Right lobe of liver (tissue), 6 donors: ENCODE data around the gene ASCC3. TPM values are rescaled to one million over a fixed set of nuclear protein-coding genes. Genes with fewer than 3 reads are reported as not detected.
A peak's percentile ranks its signal among the peaks of the same experiment; 100 is the strongest.

Experiments used
- ATAC-seq, 4 donors: fragments of 200-7000 bp; cut with Tn5 transposase; one replicate each; pipeline ENCODE4 v1.9.1; 2020; ENCODE audit warnings: mild to moderate bottlenecking in 4 of 4, moderate library complexity in 4 of 4
- DNase-seq, 3 donors: peaks; one replicate each; pipeline ENCODE4 v3.0.0-alpha.2; 2020
- H3K27ac ChIP-seq, 3 donors: fragments of 200-600 bp; one replicate each; pipeline ENCODE4 v1.8.0; 2022
- H3K27me3 ChIP-seq, 2 donors: fragments of 200-600 bp; one replicate each; pipeline ENCODE4 v1.8.0; 2022
- H3K36me3 ChIP-seq, 4 donors: fragments of 200-600 bp; sonication (generic) in 1 of 4; one replicate each; pipeline versions ENCODE4 v1.5.1 to v1.8.0; 2017 to 2022; ENCODE audit warnings: control low read depth in 1 of 4
- H3K4me1 ChIP-seq, 4 donors: fragments of 200-600 bp; sonication (generic) in 1 of 4; one replicate each; pipeline versions ENCODE4 v1.5.1 to v1.8.0; 2017 to 2022; ENCODE audit warnings: control low read depth in 1 of 4
- H3K4me3 ChIP-seq, 3 donors: fragments of 200-600 bp; one replicate each; pipeline ENCODE4 v1.8.0; 2022
- H3K9me3 ChIP-seq, 4 donors: fragments of 200-600 bp; sonication (generic) in 1 of 4; one replicate each; pipeline versions ENCODE4 v1.5.1 to v1.8.0; 2017 to 2022; ENCODE audit warnings: control low read depth in 1 of 4
- CTCF ChIP-seq, 4 donors: fragments of 200-600 bp in 3 of 4; fragments of 450-650 bp in 1 of 4; IDR thresholded peaks; one replicate each; pipeline versions ENCODE4 v1.5.1 to v1.8.0; 2016 to 2022; ENCODE audit warnings: antibody characterized with exemption in 4 of 4, mild to moderate bottlenecking in 2 of 4
- POLR2A ChIP-seq: fragments of 450-650 bp; IDR thresholded peaks from one replicate; pipeline ENCODE4 v1.6.1; 2017; ENCODE audit warnings: antibody characterized with exemption, mild to moderate bottlenecking
- WGBS: methylation state at CpG from one replicate; pipeline ENCODE4 v1.1.6; 2018; ENCODE audit warnings: low coverage, low lambda C conversion rate; ENCODE audit not compliant: insufficient coverage; ENCODE audit errors: missing lambda C conversion rate; 5-methylcytosine and 5-hydroxymethylcytosine counted together
- intact Hi-C, 2 donors: fragments of 100-400 bp; cut with DNase I; formaldehyde crosslinking; loops; one replicate each; pipeline versions ENCODE4 v1.11.2 to v1.14.1; 2022
- total RNA-seq, 6 experiments: library from RNA; depleted of rRNA in 2 of 6; stranded (reverse); fragments of >200 nt in 2 of 6; fragmentation: NEBNext Ultra II Directional in 3 of 6; extraction: Animal tissue kit (Norgen Biotek cat#: 25700) in 3 of 6; gene quantifications; one replicate each; pipeline versions ENCODE4 v1.1.0 to v1.2.4, GENCODE V29; 2016 to 2023
- donor health status: DM: no; HTN: yes; CAD: no.
- donor health status: DM: no; HTN: no; CAD: no.
- donor health status: DM: no; HTN: no; CAD: no.
- donor health status: DM: no; HTN: yes; CAD: no.
- donor health status: DM: no; HTN: yes; CAD: no.

The ASCC3 gene
- total RNA-seq, 6 experiments from 2014 or later = 17.0 to 28.2 (median 24.9) TPM

GRCh38 chr6:100691972-100692371 is 189.2 kb downstream of the ASCC3 start:
- Histone ChIP-seq H3K36me3 (no peaks in the 10 kb centered on the region), H3K9me3 (no peaks in the 10 kb centered on the region), H3K27ac (no peak overlapping the region), H3K4me3 (no peak overlapping the region), H3K27me3 (no peaks in the 10 kb centered on the region), H3K4me1 (no peaks in the 10 kb centered on the region)
- TF ChIP-seq POLR2A = no peak
- no peak for TF ChIP-seq CTCF (IDR thresholded peaks at IDR 0.05)
- intact Hi-C loops = no loop called here
- WGBS = 67% methylated on average over 2 of the region's 2 CpGs
- ATAC-seq (no peak), DNase-seq (no peak)

- no peak for ATAC-seq
- Histone ChIP-seq H3K36me3 (peaks cover 0 to 3% (median 0%) of the 10 kb centered on the region in 4 donors), H3K27me3 (no peaks in the 10 kb centered on the region), H3K27ac (no peak overlapping the region), H3K4me1 (no peaks in the 10 kb centered on the region), H3K4me3 (no peak overlapping the region), H3K9me3 (no peaks in the 10 kb centered on the region)
- no peak for DNase-seq
- no peak for TF ChIP-seq CTCF (IDR thresholded peaks at IDR 0.05)
- no peak for TF ChIP-seq POLR2A
- intact Hi-C loops = no loop called here
Observed at GRCh38 chr6:100686216-100686615, 194.9 kb downstream of the ASCC3 start.

GRCh38 chr6:100685747-100686146 is 195.4 kb downstream of the ASCC3 start:
- TF ChIP-seq CTCF (IDR thresholded peaks at IDR 0.05) = no peak
- TF ChIP-seq POLR2A = no peak
- H3K4me3 ChIP-seq = no peak overlapping the region
- H3K9me3 ChIP-seq = no peaks in the 10 kb centered on the region
- DNase-seq (no peak), ATAC-seq (no peak)
- no peaks in the 10 kb centered on the region for H3K27me3 ChIP-seq
- peaks cover 0 to 3% (median 0%) of the 10 kb centered on the region in 4 donors for H3K36me3 ChIP-seq
- no peaks in the 10 kb centered on the region for H3K4me1 ChIP-seq
- 81% methylated on average over 2 of the region's 2 CpGs for WGBS
- no peak overlapping the region for H3K27ac ChIP-seq
- intact Hi-C loops = no loop called here

- no peak for DNase-seq
- H3K36me3 ChIP-seq = no peaks in the 10 kb centered on the region
- H3K27ac ChIP-seq = no peak overlapping the region
- intact Hi-C loops = no loop called here
- H3K4me1 ChIP-seq = no peaks in the 10 kb centered on the region
- TF ChIP-seq POLR2A (no peak), CTCF (IDR thresholded peaks at IDR 0.05) (no peak)
- WGBS = 78% methylated on average over 1 of the region's 1 CpG
- ATAC-seq = peak in 1 of 4 donors; percentile 19
- no peaks in the 10 kb centered on the region for H3K27me3 ChIP-seq
- H3K4me3 ChIP-seq = no peak overlapping the region
- H3K9me3 ChIP-seq = no peaks in the 10 kb centered on the region
Observed at GRCh38 chr6:100680163-100680562, 201.0 kb downstream of the ASCC3 start.

- Histone ChIP-seq H3K4me3 (no peak overlapping the region), H3K27ac (no peak overlapping the region), H3K9me3 (no peaks in the 10 kb centered on the region), H3K36me3 (no peaks in the 10 kb centered on the region), H3K27me3 (no peaks in the 10 kb centered on the region), H3K4me1 (no peaks in the 10 kb centered on the region)
- DNase-seq (no peak), ATAC-seq (no peak)
- TF ChIP-seq POLR2A (no peak), CTCF (IDR thresholded peaks at IDR 0.05) (peak in 3 of 4 donors; percentile 15 to 20 (median 19))
- intact Hi-C loops = no loop called here
- 85% methylated on average over 1 of the region's 1 CpG for WGBS
Observed at GRCh38 chr6:100678027-100678426, 203.1 kb downstream of the ASCC3 start.
